ENCODE measurements around the gene RELA. TPM values are rescaled to one million over a fixed set of nuclear protein-coding genes. Genes with fewer than 3 reads are reported as not detected.

RELA gene
- total RNA-seq (2022; extraction: Qiagen RNA extraction; ENCODE audit: low read depth) = 74.4 to 83.8 TPM (median 81.1 TPM) in 5 replicates

GRCh38 chr11:65662799-65663638 is at the start of gene RELA:
TSS of gene RELA (minus strand) at chr11:65662916. CDS start at chr11:65662832, 84 bp downstream.

DNA sequence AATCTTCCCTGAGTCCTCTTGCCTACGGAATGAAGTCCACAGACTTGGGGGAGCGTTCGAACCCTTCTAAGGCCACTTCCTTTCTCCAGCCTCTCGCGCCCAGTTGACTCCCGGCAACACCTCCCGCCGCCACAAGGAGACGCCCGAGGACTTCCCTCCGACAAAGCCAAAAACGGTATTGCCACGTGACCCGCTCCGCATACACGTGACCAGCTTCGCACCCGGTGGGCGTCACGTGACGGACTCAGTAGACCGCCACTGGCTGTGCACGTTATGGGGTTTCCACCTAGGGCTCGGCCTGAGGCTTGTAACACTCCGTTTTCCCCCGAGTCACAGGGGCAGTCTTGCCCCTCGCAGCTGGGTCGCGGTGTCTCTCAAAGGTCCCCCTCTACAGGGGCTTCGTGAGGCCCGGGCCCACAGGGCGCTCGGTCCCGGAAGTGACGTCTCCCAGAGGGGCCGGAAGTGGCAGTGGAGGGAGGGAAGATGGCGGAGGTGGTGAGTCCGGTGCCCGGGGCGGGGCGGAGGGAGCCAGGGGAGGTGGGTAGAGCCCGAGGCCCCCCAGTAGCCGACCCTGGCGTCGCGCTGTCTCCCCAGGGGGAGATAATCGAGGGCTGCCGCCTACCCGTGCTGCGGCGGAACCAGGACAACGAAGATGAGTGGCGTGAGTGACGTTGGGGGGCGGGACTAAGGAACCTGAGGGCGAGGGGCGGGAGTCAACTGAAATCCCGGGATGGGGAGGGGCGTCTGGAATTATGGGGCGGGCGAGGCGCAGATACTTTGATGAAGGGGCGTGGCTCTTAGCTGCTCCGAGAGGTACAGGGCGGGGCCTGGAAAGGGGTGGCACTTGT is 49.3 kb upstream of the RELA start, which contains the start of gene KAT5:
TSS of gene KAT5 (plus strand) at position 468 of the 848 bp plus-strand sequence. CDS start at position 484, 16 bp downstream.

GRCh38 chr11:65637794-65638419 is 24.8 kb downstream of the RELA start, which contains the start of gene SIPA1:
TSS of gene SIPA1 (plus strand) at chr11:65638101. CDS start at chr11:65640922, 2,821 bp downstream.

GRCh38 chr11:65615229-65615949 is 47.3 kb downstream of the RELA start, which contains the start of gene PCNX3:
TSS of gene PCNX3 (plus strand) at chr11:65615776. CDS start at chr11:65616312, 536 bp downstream.

Other genes starting within 250 kb of the RELA start
- gene NEAT1, start 240.1 kb downstream of the RELA start, total RNA-seq (2022; extraction: Qiagen RNA extraction; ENCODE audit: low read depth) = 133 to 221 TPM (median 217 TPM) in 5 replicates
- 47.2 to 76.6 TPM (median 61.1 TPM) in 5 replicates for gene MALAT1, start 163.9 kb downstream of the RELA start, total RNA-seq (2022; extraction: Qiagen RNA extraction; ENCODE audit: low read depth)
- 47.1 to 63.4 TPM (median 58.1 TPM) in 5 replicates for gene SCYL1, start 137.8 kb downstream of the RELA start, total RNA-seq (2022; extraction: Qiagen RNA extraction; ENCODE audit: low read depth)
- gene LTBP3, start 104.6 kb downstream of the RELA start, total RNA-seq (2022; extraction: Qiagen RNA extraction; ENCODE audit: low read depth) = 92.6 to 142 TPM (median 111 TPM) in 5 replicates
- gene ZNRD2, start 92.4 kb downstream of the RELA start, total RNA-seq (2022; extraction: Qiagen RNA extraction; ENCODE audit: low read depth) = 64.8 to 81.6 TPM (median 75.2 TPM) in 5 replicates
- 29.8 to 56.2 TPM (median 48.0 TPM) in 5 replicates for gene FAM89B, start 90.4 kb downstream of the RELA start, total RNA-seq (2022; extraction: Qiagen RNA extraction; ENCODE audit: low read depth)
- 35.8 to 46.9 TPM (median 39.7 TPM) in 5 replicates for gene EHBP1L1, start 86.9 kb downstream of the RELA start, total RNA-seq (2022; extraction: Qiagen RNA extraction; ENCODE audit: low read depth)
- gene KCNK7, start 67.1 kb downstream of the RELA start, total RNA-seq (2022; extraction: Qiagen RNA extraction; ENCODE audit: low read depth) = 0.11 to 2.2 TPM (median 0.31 TPM) in 5 replicates
- 44.1 to 59.2 TPM (median 50.6 TPM) in 5 replicates for gene MAP3K11, start 48.7 kb downstream of the RELA start, total RNA-seq (2022; extraction: Qiagen RNA extraction; ENCODE audit: low read depth)
- gene PCNX3, start 47.1 kb downstream of the RELA start, total RNA-seq (2022; extraction: Qiagen RNA extraction; ENCODE audit: low read depth) = 29.3 to 41.5 TPM (median 36.7 TPM) in 5 replicates
- 9.7 to 22.5 TPM (median 18.8 TPM) in 5 replicates for gene SIPA1, start 24.8 kb downstream of the RELA start, total RNA-seq (2022; extraction: Qiagen RNA extraction; ENCODE audit: low read depth)
- 44.8 to 54.2 TPM (median 47.0 TPM) in 5 replicates for gene KAT5, start 49.3 kb upstream of the RELA start, total RNA-seq (2022; extraction: Qiagen RNA extraction; ENCODE audit: low read depth)
- gene RNASEH2C, start 57.9 kb upstream of the RELA start, total RNA-seq (2022; extraction: Qiagen RNA extraction; ENCODE audit: low read depth) = 23.8 to 48.1 TPM (median 44.1 TPM) in 5 replicates
- gene AP5B1, start 118.1 kb upstream of the RELA start, total RNA-seq (2022; extraction: Qiagen RNA extraction; ENCODE audit: low read depth) = 10.0 to 13.8 TPM (median 11.8 TPM) in 5 replicates
- 0.02 to 0.08 TPM (median 0.02 TPM) in 3 of 5 replicates, not detected in the others for gene OVOL1, start 124.1 kb upstream of the RELA start, total RNA-seq (2022; extraction: Qiagen RNA extraction; ENCODE audit: low read depth)
- gene SNX32, start 171.0 kb upstream of the RELA start, total RNA-seq (2022; extraction: Qiagen RNA extraction; ENCODE audit: low read depth) = 0.06 to 0.14 TPM (median 0.11 TPM) in 4 of 5 replicates, not detected in the other
- gene CFL1, start 195.3 kb upstream of the RELA start, total RNA-seq (2022; extraction: Qiagen RNA extraction; ENCODE audit: low read depth) = 2,114 to 2,300 TPM (median 2,193 TPM) in 5 replicates
- gene MUS81, start 197.5 kb upstream of the RELA start, total RNA-seq (2022; extraction: Qiagen RNA extraction; ENCODE audit: low read depth) = 24.8 to 34.5 TPM (median 33.9 TPM) in 5 replicates
- gene EFEMP2, start 209.9 kb upstream of the RELA start, total RNA-seq (2022; extraction: Qiagen RNA extraction; ENCODE audit: low read depth) = 0.67 to 2.1 TPM (median 1.4 TPM) in 5 replicates
- gene CTSW, start 216.9 kb upstream of the RELA start, total RNA-seq (2022; extraction: Qiagen RNA extraction; ENCODE audit: low read depth) = 0.09 TPM in 1 of 5 replicates, not detected in the others
- gene FIBP, start 225.6 kb upstream of the RELA start, total RNA-seq (2022; extraction: Qiagen RNA extraction; ENCODE audit: low read depth) = 74.2 to 92.5 TPM (median 85.4 TPM) in 5 replicates
- gene CCDC85B, start 227.8 kb upstream of the RELA start, total RNA-seq (2022; extraction: Qiagen RNA extraction; ENCODE audit: low read depth) = 21.7 to 51.3 TPM (median 42.0 TPM) in 5 replicates
- gene FOSL1, start 237.5 kb upstream of the RELA start, total RNA-seq (2022; extraction: Qiagen RNA extraction; ENCODE audit: low read depth) = 176 to 296 TPM (median 205 TPM) in 5 replicates

Measured in A549 treated with DMSO at 1 μM for 4 hours (cell line).